ENCODE data around the gene OR4F17.
"Not testable (repeated sequence)": the region's sequence is repeated elsewhere in the genome, so short reads cannot be mapped to it uniquely, and the experiment has no call there.

OR4F17 gene, protein sequence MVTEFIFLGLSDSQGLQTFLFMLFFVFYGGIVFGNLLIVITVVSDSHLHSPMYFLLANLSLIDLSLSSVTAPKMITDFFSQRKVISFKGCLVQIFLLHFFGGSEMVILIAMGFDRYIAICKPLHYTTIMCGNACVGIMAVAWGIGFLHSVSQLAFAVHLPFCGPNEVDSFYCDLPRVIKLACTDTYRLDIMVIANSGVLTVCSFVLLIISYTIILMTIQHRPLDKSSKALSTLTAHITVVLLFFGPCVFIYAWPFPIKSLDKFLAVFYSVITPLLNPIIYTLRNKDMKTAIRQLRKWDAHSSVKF

DNA sequence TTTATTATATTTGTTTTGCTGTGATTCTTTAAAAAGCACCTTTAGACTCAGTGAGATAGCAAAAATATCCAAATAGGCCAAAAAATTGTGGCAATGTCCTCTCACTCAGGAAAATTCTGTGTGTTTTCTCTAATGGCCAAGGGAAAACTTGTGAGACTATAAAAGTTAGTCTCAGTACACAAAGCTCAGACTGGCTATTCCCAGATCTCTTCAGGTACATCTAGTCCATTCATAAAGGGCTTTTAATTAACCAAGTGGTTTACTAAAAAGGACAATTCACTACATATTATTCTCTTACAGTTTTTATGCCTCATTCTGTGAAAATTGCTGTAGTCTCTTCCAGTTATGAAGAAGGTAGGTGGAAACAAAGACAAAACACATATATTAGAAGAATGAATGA is at the start of gene OR4F17:
Gene OR4F17 (plus strand): TSS at position 301 of the 400 bp plus-strand sequence. CDS start 3,575 bp downstream, outside the sequence.
- not testable (repeated sequence) for H2AFZ ChIP-seq (ENCODE audit: low read length); H3K9ac ChIP-seq (ENCODE audit: low read depth, low read length, poor library complexity, severe bottlenecking); H3K9me2 ChIP-seq (replicated peaks; ENCODE audit: low read depth, low read length); H3F3A ChIP-seq (ENCODE audit: low read depth); H3K36me3 ChIP-seq (ENCODE audit: insufficient read depth, low read length); H3K4me1 ChIP-seq (ENCODE audit: insufficient read depth, low read length, poor library complexity, severe bottlenecking); H3K4me2 ChIP-seq (ENCODE audit: low read depth, low read length, poor library complexity, severe bottlenecking); H3K27me3 ChIP-seq (ENCODE audit: insufficient read depth, low read length, poor library complexity, severe bottlenecking); H3K9me3 ChIP-seq (ENCODE audit: insufficient read depth, low read depth, low read length); H3K4me3 ChIP-seq (ENCODE audit: low read length, poor library complexity, severe bottlenecking); H3K79me2 ChIP-seq (ENCODE audit: insufficient read depth, low read length); H4K20me1 ChIP-seq (ENCODE audit: insufficient read depth, low read length, poor library complexity, severe bottlenecking)

DNA sequence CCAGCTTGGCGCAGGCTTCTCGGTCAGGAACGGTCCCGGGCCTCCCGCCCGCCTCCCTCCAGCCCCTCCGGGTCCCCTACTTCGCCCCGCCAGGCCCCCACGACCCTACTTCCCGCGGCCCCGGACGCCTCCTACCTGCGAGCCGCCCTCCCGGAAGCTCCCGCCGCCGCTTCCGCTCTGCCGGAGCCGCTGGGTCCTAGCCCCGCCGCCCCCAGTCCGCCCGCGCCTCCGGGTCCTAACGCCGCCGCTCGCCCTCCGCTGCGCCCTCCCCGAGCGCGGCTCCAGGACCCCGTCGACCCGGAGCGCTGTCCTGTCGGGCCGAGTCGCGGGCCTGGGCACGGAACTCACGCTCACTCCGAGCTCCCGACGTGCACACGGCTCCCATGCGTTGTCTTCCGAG is 36.1 kb upstream of the OR4F17 start:
- H3K36me3 ChIP-seq (ENCODE audit: insufficient read depth, low read length); H3K4me1 ChIP-seq (ENCODE audit: insufficient read depth, low read length, poor library complexity, severe bottlenecking); H3K79me2 ChIP-seq (ENCODE audit: insufficient read depth, low read length); H2AFZ ChIP-seq (ENCODE audit: low read length); H3K9ac ChIP-seq (ENCODE audit: low read depth, low read length, poor library complexity, severe bottlenecking); H3K4me2 ChIP-seq (ENCODE audit: low read depth, low read length, poor library complexity, severe bottlenecking); H3F3A ChIP-seq (ENCODE audit: low read depth); H3K9me3 ChIP-seq (ENCODE audit: insufficient read depth, low read depth, low read length); H4K20me1 ChIP-seq (ENCODE audit: insufficient read depth, low read length, poor library complexity, severe bottlenecking); H3K9me2 ChIP-seq (replicated peaks; ENCODE audit: low read depth, low read length); H3K4me3 ChIP-seq (ENCODE audit: low read length, poor library complexity, severe bottlenecking); H3K27me3 ChIP-seq (ENCODE audit: insufficient read depth, low read length, poor library complexity, severe bottlenecking): not testable (repeated sequence)

DNA sequence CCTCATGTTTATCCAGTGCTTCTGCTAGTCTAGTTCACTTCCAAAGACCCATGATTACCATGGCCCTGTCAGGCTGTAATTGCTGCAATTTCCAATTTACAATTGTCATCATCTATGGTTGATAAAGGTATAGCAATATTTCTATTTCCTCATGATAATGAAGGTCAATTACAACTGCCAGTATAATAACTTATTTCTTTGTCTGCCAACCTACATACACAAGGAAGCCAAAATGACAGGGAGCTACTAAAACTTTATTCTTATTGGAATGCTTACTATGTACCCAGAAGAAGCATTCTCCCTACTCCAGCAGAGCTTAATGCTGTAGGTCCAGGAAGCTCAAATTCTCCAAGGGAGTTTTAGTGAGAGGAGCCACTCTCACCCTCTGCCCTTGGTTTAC is 24.0 kb upstream of the OR4F17 start:
- not testable (repeated sequence) for H3K4me2 ChIP-seq (ENCODE audit: low read depth, low read length, poor library complexity, severe bottlenecking); H3K9ac ChIP-seq (ENCODE audit: low read depth, low read length, poor library complexity, severe bottlenecking); H2AFZ ChIP-seq (ENCODE audit: low read length); H4K20me1 ChIP-seq (ENCODE audit: insufficient read depth, low read length, poor library complexity, severe bottlenecking); H3K9me3 ChIP-seq (ENCODE audit: insufficient read depth, low read depth, low read length); H3K36me3 ChIP-seq (ENCODE audit: insufficient read depth, low read length); H3K27me3 ChIP-seq (ENCODE audit: insufficient read depth, low read length, poor library complexity, severe bottlenecking); H3F3A ChIP-seq (ENCODE audit: low read depth); H3K4me1 ChIP-seq (ENCODE audit: insufficient read depth, low read length, poor library complexity, severe bottlenecking); H3K4me3 ChIP-seq (ENCODE audit: low read length, poor library complexity, severe bottlenecking); H3K79me2 ChIP-seq (ENCODE audit: insufficient read depth, low read length); H3K9me2 ChIP-seq (replicated peaks; ENCODE audit: low read depth, low read length)

DNA sequence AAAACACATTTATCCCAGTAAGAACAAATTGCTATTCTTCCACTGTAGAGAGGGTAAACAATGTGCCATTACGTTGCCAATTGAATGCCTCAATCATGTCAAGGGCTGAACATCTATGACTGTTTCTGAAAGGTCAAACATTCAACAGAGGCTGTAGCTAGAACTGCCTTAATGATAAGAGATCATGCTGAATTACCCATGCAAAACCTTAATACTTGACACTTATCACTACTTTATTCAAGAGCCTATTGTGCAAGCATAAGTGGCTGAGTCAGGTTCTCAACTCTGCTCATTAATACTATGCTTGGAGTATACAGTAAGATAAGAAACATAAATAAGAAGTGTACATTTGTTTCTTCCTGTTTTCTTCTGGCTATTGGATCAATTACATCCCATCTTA is 23.3 kb upstream of the OR4F17 start:
- H3K79me2 ChIP-seq (ENCODE audit: insufficient read depth, low read length); H3K4me1 ChIP-seq (ENCODE audit: insufficient read depth, low read length, poor library complexity, severe bottlenecking); H3K27me3 ChIP-seq (ENCODE audit: insufficient read depth, low read length, poor library complexity, severe bottlenecking); H4K20me1 ChIP-seq (ENCODE audit: insufficient read depth, low read length, poor library complexity, severe bottlenecking); H3K36me3 ChIP-seq (ENCODE audit: insufficient read depth, low read length); H3K4me2 ChIP-seq (ENCODE audit: low read depth, low read length, poor library complexity, severe bottlenecking); H3K9me3 ChIP-seq (ENCODE audit: insufficient read depth, low read depth, low read length); H2AFZ ChIP-seq (ENCODE audit: low read length); H3K4me3 ChIP-seq (ENCODE audit: low read length, poor library complexity, severe bottlenecking); H3K9ac ChIP-seq (ENCODE audit: low read depth, low read length, poor library complexity, severe bottlenecking); H3F3A ChIP-seq (ENCODE audit: low read depth); H3K9me2 ChIP-seq (replicated peaks; ENCODE audit: low read depth, low read length): not testable (repeated sequence)

DNA sequence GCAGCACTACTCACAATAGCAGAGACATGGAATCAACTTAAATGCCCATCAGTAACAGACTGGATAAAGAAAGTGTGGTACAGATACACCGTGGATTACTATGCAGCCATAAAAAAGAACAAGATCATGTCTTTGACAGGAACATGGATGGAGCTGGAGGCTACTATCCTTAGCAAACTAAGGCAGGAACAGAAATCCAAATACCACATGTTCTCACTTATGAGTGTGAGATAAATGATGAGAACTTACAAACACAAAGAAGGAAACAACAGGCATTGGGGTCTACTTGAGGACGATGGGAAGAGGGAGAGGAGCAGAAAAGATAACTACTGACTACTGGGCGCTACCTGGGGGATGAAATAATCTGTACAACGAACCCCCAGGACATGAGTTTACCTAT is 16.2 kb upstream of the OR4F17 start:
- H3K9ac ChIP-seq (ENCODE audit: low read depth, low read length, poor library complexity, severe bottlenecking); H3K36me3 ChIP-seq (ENCODE audit: insufficient read depth, low read length); H3K79me2 ChIP-seq (ENCODE audit: insufficient read depth, low read length); H2AFZ ChIP-seq (ENCODE audit: low read length); H3K4me3 ChIP-seq (ENCODE audit: low read length, poor library complexity, severe bottlenecking); H3K27me3 ChIP-seq (ENCODE audit: insufficient read depth, low read length, poor library complexity, severe bottlenecking); H3K9me3 ChIP-seq (ENCODE audit: insufficient read depth, low read depth, low read length); H4K20me1 ChIP-seq (ENCODE audit: insufficient read depth, low read length, poor library complexity, severe bottlenecking); H3K9me2 ChIP-seq (replicated peaks; ENCODE audit: low read depth, low read length); H3K4me1 ChIP-seq (ENCODE audit: insufficient read depth, low read length, poor library complexity, severe bottlenecking); H3F3A ChIP-seq (ENCODE audit: low read depth); H3K4me2 ChIP-seq (ENCODE audit: low read depth, low read length, poor library complexity, severe bottlenecking): not testable (repeated sequence)

DNA sequence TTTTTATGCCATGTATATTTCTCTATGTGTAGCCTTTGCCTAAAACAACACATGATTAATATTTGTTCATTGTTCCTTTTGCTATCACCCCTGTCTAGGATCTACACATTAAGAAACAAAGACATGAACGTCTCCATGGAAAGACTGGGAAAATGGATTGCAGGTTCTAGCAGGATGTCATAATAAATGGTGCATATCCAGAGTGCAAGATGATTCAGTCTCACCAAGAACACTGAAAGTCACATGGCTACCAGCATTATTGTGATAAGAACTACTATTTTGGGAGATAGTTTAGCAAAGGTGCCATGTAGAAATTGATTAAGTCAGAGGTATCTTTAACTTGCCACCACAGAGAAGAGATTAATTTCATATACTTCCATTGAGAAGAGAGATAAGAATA is 12.1 kb upstream of the OR4F17 start:
- H3K9me3 ChIP-seq (ENCODE audit: insufficient read depth, low read depth, low read length); H3K27me3 ChIP-seq (ENCODE audit: insufficient read depth, low read length, poor library complexity, severe bottlenecking); H3K4me2 ChIP-seq (ENCODE audit: low read depth, low read length, poor library complexity, severe bottlenecking); H3K4me3 ChIP-seq (ENCODE audit: low read length, poor library complexity, severe bottlenecking); H3F3A ChIP-seq (ENCODE audit: low read depth); H4K20me1 ChIP-seq (ENCODE audit: insufficient read depth, low read length, poor library complexity, severe bottlenecking); H3K9me2 ChIP-seq (replicated peaks; ENCODE audit: low read depth, low read length); H3K9ac ChIP-seq (ENCODE audit: low read depth, low read length, poor library complexity, severe bottlenecking); H3K36me3 ChIP-seq (ENCODE audit: insufficient read depth, low read length); H3K4me1 ChIP-seq (ENCODE audit: insufficient read depth, low read length, poor library complexity, severe bottlenecking); H3K79me2 ChIP-seq (ENCODE audit: insufficient read depth, low read length); H2AFZ ChIP-seq (ENCODE audit: low read length): not testable (repeated sequence)

DNA sequence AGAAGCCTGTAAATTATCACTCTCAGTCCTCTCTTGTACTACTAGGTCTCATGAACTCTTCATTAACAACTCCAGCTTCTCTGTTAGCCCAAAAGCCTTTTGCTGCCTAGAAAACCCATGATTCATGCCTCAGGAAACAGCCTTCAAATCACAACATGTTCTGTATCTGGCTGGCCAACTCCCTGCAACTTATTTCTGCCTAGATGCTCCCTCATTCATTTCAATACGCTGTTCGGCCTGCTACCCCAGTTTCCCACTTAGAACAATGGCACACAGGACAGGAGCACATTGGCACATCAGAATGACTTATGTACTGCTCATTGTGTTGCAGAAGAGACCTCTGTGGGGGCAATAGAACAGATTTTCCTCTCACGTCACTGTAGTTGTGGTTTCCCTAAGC is 9.3 kb upstream of the OR4F17 start:
- not testable (repeated sequence) for H3K9me2 ChIP-seq (replicated peaks; ENCODE audit: low read depth, low read length); H3K4me3 ChIP-seq (ENCODE audit: low read length, poor library complexity, severe bottlenecking); H2AFZ ChIP-seq (ENCODE audit: low read length); H3K36me3 ChIP-seq (ENCODE audit: insufficient read depth, low read length); H3K4me1 ChIP-seq (ENCODE audit: insufficient read depth, low read length, poor library complexity, severe bottlenecking); H3K4me2 ChIP-seq (ENCODE audit: low read depth, low read length, poor library complexity, severe bottlenecking); H3K27me3 ChIP-seq (ENCODE audit: insufficient read depth, low read length, poor library complexity, severe bottlenecking); H3K79me2 ChIP-seq (ENCODE audit: insufficient read depth, low read length); H3K9ac ChIP-seq (ENCODE audit: low read depth, low read length, poor library complexity, severe bottlenecking); H4K20me1 ChIP-seq (ENCODE audit: insufficient read depth, low read length, poor library complexity, severe bottlenecking); H3F3A ChIP-seq (ENCODE audit: low read depth); H3K9me3 ChIP-seq (ENCODE audit: insufficient read depth, low read depth, low read length)

Measured in Loucy (cell line).